Thyroid gland (tissue), 4 donors: ENCODE results near the gene ZNF420.

Experiments used
- CTCF ChIP-seq, 6 experiments: fragments of 200-600 bp in 3 of 6; fragments of 450-650 bp in 3 of 6; sonication (generic) in 3 of 6; IDR thresholded peaks; one replicate each; pipeline ENCODE4 v1.5.1; 2016 to 2019; ENCODE audit warnings: antibody characterized with exemption in 6 of 6, mild to moderate bottlenecking in 2 of 6, inconsistent platforms in 1 of 6, moderate library complexity in 1 of 6
- POLR2A ChIP-seq, 2 donors: fragments of 450-650 bp; IDR thresholded peaks; one replicate each; pipeline ENCODE4 v1.6.1; 2017; ENCODE audit warnings: antibody characterized with exemption in 2 of 2, mild to moderate bottlenecking in 2 of 2, moderate library complexity in 1 of 2

- TF ChIP-seq CTCF (IDR thresholded peaks at IDR 0.05) (no peak), POLR2A (IDR thresholded peaks at IDR 0.05) (no peak)
Measured at GRCh38 chr19:37078717-37079032, 442 bp downstream of the ZNF420 start.
